ENCODE data around the gene MCCC2.
"Not testable (repeated sequence)": the region's sequence is repeated elsewhere in the genome, so short reads cannot be mapped to it uniquely, and the experiment has no call there.

The MCCC2 gene

GRCh38 chr5:71662381-71662780, 75.2 kb downstream of the MCCC2 start:
- no peak for DNase-seq (ENCODE audit: low spot score)

- DNase-seq (ENCODE audit: low spot score), result no peak
Measured at GRCh38 chr5:71663191-71663969, 76.2 kb downstream of the MCCC2 start.

GRCh38 chr5:71664615-71665014, 77.5 kb downstream of the MCCC2 start:
- DNase-seq (ENCODE audit: low spot score), result not testable (repeated sequence)

- DNase-seq (ENCODE audit: low spot score), result no peak
Measured at GRCh38 chr5:71666321-71666720, 79.2 kb downstream of the MCCC2 start.

GRCh38 chr5:71677977-71678376, 90.8 kb downstream of the MCCC2 start:
- no peak for DNase-seq (ENCODE audit: low spot score)

- no peak for DNase-seq (ENCODE audit: low spot score)
Measured at GRCh38 chr5:71679714-71680113, 92.6 kb downstream of the MCCC2 start.

GRCh38 chr5:71680510-71680909, 93.4 kb downstream of the MCCC2 start:
- DNase-seq (ENCODE audit: low spot score), result no peak

- DNase-seq (ENCODE audit: low spot score), result no peak
Measured at GRCh38 chr5:71681296-71681695, 94.2 kb downstream of the MCCC2 start.

GRCh38 chr5:71684309-71684708, 97.2 kb downstream of the MCCC2 start:
- no peak for DNase-seq (ENCODE audit: low spot score)

- peak; percentile 43 for DNase-seq (ENCODE audit: low spot score)
Measured at GRCh38 chr5:71693828-71694427, 106.8 kb downstream of the MCCC2 start.

- DNase-seq (ENCODE audit: low spot score), result no peak
Measured at GRCh38 chr5:71695071-71695470, 107.9 kb downstream of the MCCC2 start.

GRCh38 chr5:71695595-71695994, 108.5 kb downstream of the MCCC2 start:
- no peak for DNase-seq (ENCODE audit: low spot score)

GRCh38 chr5:71697967-71698366, 110.8 kb downstream of the MCCC2 start:
- DNase-seq (ENCODE audit: low spot score), result no peak

GRCh38 chr5:71699233-71699632, 112.1 kb downstream of the MCCC2 start:
- DNase-seq (ENCODE audit: low spot score), result no peak

- DNase-seq (ENCODE audit: low spot score), result no peak
Measured at GRCh38 chr5:71699751-71700150, 112.6 kb downstream of the MCCC2 start.

- DNase-seq (ENCODE audit: low spot score), result no peak
Measured at GRCh38 chr5:71700803-71701202, 113.7 kb downstream of the MCCC2 start.

GRCh38 chr5:71701407-71701806, 114.3 kb downstream of the MCCC2 start:
- no peak for DNase-seq (ENCODE audit: low spot score)

- DNase-seq (ENCODE audit: low spot score), result no peak
Measured at GRCh38 chr5:71703941-71704340, 116.8 kb downstream of the MCCC2 start.

- no peak for DNase-seq (ENCODE audit: low spot score)
Measured at GRCh38 chr5:71705421-71705820, 118.3 kb downstream of the MCCC2 start.

GRCh38 chr5:71706906-71707305, 119.8 kb downstream of the MCCC2 start:
- DNase-seq (ENCODE audit: low spot score), result peak; percentile 16
